ENCODE results near the gene CEACAM4.
"Not testable (repeated sequence)": the region's sequence is repeated elsewhere in the genome, so short reads cannot be mapped to it uniquely, and the experiment has no call there.

Gene CEACAM4

GRCh38 chr19:41586064-41586463 is 40.8 kb downstream of the CEACAM4 start:
- no peak for DNase-seq (ENCODE audit: low read depth in 2 of 2, low spot score in 1 of 2)

- DNase-seq (ENCODE audit: low read depth in 2 of 2, low spot score in 1 of 2), result no peak
Observed at GRCh38 chr19:41584931-41585330, 41.9 kb downstream of the CEACAM4 start.

GRCh38 chr19:41584260-41584810 is 42.5 kb downstream of the CEACAM4 start:
- no peak for DNase-seq (ENCODE audit: low read depth in 2 of 2, low spot score in 1 of 2)

- DNase-seq (ENCODE audit: low read depth in 2 of 2, low spot score in 1 of 2), result not testable (repeated sequence)
Observed at GRCh38 chr19:41582577-41583182, 44.2 kb downstream of the CEACAM4 start.

GRCh38 chr19:41581068-41581467 is 45.8 kb downstream of the CEACAM4 start:
- not testable (repeated sequence) for DNase-seq (ENCODE audit: low read depth in 2 of 2, low spot score in 1 of 2)

- DNase-seq (ENCODE audit: low read depth in 2 of 2, low spot score in 1 of 2), result no peak
Observed at GRCh38 chr19:41578886-41579285, 48.0 kb downstream of the CEACAM4 start.

- DNase-seq (ENCODE audit: low read depth in 2 of 2, low spot score in 1 of 2), result no peak
Observed at GRCh38 chr19:41577833-41578232, 49.0 kb downstream of the CEACAM4 start.

- no peak for DNase-seq (ENCODE audit: low read depth in 2 of 2, low spot score in 1 of 2)
Observed at GRCh38 chr19:41577144-41577830, 49.6 kb downstream of the CEACAM4 start.

- no peak for DNase-seq (ENCODE audit: low read depth in 2 of 2, low spot score in 1 of 2)
Observed at GRCh38 chr19:41575998-41576397, 50.9 kb downstream of the CEACAM4 start, which contains the start of gene CEACAM21. Gene CEACAM21 (plus strand): TSS chr19:41576166. CDS start chr19:41576275, 109 bp downstream.

GRCh38 chr19:41570639-41571112 is 56.2 kb downstream of the CEACAM4 start:
- peak; percentile 58 to 67 for DNase-seq (ENCODE audit: low read depth in 2 of 2, low spot score in 1 of 2)

- DNase-seq (ENCODE audit: low read depth in 2 of 2, low spot score in 1 of 2), result no peak
Observed at GRCh38 chr19:41570179-41570578, 56.7 kb downstream of the CEACAM4 start.

- DNase-seq (ENCODE audit: low read depth in 2 of 2, low spot score in 1 of 2), result no peak
Observed at GRCh38 chr19:41569481-41570150, 57.3 kb downstream of the CEACAM4 start.

All from stimulated activated CD8-positive, alpha-beta memory T cell treated with anti-CD3 and anti-CD28 coated beads, Interleukin-4, amount 100 ng/mL, for 4 hours (primary cell).